ENCODE measurements around the gene MSANTD3.
"Not testable (repeated sequence)": the region's sequence is repeated elsewhere in the genome, so short reads cannot be mapped to it uniquely, and the experiment has no call there.

MSANTD3 gene, protein sequence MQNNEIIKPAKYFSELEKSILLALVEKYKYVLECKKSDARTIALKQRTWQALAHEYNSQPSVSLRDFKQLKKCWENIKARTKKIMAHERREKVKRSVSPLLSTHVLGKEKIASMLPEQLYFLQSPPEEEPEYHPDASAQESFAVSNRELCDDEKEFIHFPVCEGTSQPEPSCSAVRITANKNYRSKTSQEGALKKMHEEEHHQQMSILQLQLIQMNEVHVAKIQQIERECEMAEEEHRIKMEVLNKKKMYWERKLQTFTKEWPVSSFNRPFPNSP

DNA sequence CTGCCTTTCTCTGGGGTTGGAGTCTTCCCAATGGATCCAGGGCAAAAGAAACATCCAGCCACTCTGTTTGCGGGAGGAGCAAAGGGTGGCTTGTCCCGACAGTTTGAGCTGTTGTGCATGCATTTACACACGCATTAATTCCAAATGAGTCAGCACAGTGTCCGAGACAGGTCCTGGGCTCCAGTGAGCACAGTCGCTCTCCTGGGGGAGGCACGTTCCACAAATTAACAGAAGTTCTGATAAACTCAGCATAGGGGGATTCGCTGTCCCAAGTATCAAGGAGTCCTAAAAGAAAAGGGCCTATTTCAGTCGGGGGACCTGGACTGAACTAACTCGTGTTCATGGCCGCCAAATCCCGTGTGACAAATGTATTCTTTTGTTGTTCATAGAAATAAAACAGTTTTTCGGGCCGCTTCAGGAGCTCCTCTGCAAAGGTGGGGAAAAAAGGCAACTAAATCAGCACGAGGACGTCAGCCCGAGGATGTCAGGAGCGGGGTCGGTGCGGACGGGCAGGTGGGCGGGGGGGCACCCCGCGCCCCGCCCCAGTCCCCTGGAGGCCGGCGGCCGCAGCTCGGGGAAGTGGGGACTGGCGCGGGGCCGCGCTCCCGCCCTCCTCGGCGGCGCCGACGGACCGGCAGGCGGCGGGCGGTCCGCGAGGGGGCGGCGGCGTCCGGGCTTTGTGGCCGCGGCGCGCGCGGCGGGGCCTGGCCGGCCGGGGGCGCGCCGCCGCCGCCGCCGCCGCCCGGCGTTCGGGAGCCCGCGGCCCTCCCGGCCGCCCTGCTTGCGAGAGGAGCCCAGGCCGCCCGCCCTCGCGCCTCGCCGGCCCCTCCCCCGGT lies at the start of gene MSANTD3:
MSANTD3 (plus strand) TSS at position 614 of the 836 bp plus-strand sequence. CDS start 14,796 bp downstream, outside the sequence.
- no peak for FAIRE-seq

DNA sequence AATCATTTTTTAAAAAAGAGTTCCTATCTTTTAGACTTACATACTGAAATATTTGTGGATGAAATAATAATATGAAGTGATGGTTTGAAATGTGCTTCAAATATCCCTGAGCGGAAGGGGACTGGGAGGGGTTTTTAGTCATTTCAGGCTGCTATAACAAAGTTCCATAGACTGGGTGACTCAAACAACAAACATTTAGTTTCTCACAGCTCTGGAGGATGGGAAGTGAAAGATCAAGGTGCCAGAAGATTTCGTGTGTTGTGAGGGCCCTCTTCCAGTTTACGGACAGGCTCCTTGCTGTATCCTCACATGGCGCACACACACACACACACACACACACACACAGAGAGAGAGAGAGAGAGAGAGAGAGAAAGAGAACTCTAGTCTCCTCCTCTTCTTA lies 47.1 kb upstream of the MSANTD3 start:
- FAIRE-seq, result no peak

DNA sequence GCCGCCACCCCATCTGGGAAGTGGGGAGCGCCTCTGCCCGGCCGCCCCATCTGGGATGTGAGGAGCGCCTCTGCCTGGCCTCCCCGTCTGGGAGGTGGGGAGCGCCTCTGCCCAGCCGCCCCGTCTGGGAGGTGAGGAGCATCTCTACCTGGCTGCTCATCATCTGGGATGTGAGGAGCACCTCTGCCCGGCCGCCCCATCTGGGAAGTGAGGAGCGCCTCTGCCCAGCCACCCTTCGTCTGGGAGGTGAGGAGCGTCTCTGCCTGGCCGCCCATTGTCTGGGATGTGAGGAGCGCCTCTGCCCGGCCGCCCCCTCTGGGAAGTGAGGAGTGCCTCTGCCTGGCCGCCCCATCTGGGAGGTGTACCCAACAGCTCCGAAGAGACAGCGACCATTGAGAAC lies 34.0 kb upstream of the MSANTD3 start:
- not testable (repeated sequence) for FAIRE-seq

DNA sequence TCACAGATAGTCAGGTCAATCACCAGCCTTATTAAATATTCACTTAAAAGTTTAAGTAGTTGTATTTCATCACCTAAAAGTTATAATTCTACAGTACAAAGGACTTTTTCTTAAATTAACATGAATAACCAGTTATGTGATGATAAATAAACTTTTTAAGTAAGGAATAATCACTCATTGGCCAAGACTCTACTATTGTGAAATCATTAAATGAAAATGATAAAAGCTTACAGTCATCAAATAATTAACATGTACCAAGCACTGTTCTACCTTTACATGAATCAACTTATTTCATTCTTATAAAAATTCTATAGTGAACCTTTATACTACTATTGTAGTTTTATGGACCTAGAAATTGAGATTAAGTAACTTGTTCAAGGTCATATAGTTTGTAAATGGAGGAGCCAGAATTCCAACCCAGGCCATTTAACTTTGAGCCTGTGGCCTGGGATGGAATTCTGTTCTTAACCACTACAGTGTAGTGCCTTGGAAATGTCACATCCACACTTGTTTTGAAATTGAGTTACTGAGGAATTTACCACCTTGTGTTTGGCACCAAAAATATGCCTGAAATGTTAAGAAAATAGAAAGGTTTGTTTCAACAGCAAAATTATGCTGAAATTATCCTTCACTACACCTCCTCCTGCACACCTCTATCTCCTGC lies 32.8 kb upstream of the MSANTD3 start:
- FAIRE-seq, result no peak

DNA sequence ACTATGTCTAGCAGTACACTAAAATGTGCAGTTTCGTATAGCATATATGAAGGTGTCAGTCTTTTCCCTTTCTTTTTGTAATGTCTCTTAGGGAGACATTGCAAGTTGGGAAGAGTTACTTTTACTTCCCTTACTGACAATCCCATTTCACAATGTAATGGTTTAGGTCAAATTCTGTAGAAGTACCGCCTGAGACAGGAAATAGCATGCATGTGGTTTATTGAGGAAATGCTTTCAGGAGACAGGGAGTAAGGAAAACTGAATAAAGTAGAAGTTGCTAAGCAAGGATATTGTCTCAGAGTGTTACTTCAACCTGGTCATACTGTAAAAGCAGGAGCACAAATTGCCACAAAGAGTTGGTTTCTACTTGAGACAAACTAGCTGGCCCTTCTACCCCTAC lies 32.1 kb upstream of the MSANTD3 start:
- FAIRE-seq, result no peak

DNA sequence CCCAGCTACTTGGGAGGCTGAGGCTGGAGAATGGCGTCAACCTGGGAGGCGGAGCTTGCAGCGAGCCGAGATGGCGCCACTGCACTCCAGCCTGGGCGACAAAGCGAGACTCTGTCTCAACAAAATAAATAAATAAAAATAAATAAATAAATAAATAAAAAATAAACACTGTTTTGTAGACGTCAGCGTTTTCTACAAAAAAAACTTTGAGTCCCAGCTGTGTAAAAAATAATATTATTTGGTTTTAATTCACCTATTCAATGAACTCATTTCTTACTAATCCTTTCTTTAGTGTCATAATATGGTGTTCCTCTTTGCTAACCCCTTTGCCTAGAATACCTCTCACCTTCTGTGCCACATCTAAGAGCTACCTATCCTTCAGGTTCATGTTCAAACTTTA lies 30.2 kb upstream of the MSANTD3 start:
- FAIRE-seq, result no peak

DNA sequence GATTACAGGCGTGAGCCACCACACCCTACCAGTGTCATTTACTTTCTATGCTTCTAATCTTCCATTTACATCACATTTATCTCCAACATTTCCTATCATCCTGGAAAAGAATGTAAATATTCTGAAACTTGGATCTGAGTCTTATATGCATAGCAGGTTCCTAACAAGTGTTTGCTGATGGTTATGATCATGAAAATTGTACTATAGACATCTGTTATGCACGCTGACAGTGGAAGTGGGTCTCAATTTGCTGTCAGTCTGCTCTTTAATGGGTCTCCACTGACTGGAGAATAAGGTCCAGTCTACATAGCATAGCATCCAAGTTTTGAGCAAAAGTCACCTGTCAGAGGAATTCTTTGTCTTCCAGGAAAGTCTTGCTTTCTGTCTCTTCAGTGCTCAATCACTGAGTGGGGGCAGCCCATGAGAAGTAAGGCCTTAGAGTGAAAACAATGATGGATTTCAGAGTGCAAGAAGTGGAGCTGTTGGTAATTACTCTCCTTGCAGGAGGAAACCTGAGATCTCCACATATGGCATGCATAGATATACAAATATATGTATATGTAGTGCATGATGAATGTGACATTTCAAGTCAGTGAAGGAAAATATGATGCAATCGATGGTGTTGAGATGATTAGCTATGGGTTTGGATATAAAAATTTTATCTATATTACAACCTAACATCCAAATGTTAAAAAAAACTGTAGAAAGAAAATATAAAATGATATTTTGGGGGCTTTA lies 29.2 kb upstream of the MSANTD3 start:
- no peak for FAIRE-seq

DNA sequence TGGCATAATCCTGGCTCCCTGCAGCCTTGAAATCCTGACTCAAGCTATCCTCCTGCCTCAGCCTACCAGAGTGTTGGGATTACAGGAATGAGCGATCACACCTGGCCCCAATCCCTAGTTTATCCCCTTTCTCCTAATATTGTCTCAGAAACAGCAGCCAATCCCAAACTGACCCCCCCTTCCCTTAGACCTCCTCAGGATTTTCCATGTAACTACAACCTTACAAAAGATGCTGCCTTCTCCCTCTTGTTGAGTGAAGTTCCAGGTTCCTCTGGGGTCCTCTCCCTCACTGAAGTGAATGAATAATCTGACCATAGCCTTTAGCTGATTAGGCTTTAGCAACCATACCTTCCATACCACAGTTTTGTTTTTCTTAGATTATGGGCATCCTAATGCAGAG lies 25.9 kb upstream of the MSANTD3 start:
- FAIRE-seq, result no peak

DNA sequence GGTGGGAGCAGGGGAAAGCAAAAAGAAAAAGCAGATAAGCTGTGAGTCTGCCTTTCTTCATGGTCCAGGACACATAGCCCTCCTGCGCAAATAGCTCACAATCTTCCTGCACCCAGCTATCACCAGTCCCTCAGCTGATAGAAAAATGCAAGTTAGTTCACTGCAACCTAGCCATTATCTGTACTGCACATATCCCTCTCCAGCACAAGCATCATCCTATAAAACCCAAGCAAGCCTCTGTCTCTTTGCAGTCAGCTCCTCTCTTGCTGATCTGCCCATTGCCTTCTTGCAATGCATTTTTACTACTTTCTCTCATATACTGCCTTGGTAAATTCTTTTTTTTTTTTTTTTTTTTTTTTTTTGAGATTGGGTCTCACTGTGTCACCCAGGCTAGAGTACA lies 20.0 kb upstream of the MSANTD3 start:
- FAIRE-seq, result no peak

DNA sequence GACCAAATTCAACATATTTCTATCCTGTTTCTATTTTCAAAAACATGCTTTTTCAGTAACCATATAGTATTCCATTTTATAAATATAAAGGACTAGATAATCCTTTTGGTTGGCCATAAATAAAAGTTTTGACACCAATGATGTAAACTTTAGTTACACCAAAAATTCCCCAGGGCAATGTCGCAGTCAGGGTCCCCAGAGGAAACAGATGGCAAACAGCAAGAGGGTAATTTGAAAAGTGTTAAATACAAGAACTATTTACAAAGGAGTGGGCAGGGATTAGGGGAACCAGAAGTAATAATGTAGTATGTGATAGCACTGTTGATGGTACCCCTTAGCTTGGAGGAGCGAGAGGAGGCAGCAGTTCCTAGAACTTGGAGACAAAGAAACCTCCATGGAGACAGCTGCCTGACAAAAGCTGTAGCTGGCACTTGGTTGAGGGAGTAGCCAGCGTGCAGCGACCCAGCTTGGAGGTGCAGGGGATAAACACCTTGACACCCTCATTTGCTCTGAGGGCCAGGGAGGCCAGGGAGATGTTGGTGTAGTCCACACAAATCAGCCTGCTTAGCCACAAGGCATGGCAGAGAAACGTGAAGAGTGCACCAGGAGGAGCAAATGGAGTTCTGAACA lies 18.3 kb upstream of the MSANTD3 start:
- no peak for FAIRE-seq

DNA sequence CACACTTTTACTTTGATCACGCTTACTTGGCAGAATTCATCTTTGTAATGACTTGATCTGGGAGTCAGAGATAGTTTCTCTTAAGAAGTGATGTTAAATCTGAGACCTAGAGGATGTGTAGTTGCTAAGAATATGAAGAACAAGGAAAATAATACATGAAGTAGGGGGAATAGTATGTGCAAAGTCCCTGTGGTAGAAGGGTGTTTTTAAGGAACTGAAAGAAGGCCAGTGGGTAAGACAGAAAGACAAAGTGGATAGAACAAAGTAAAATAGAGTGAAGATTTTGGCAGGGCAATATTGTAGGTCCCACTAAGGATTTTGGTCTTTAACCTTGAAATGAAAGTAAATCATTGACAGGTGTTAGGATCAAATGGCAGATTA lies 17.8 kb upstream of the MSANTD3 start:
- no peak for FAIRE-seq

DNA sequence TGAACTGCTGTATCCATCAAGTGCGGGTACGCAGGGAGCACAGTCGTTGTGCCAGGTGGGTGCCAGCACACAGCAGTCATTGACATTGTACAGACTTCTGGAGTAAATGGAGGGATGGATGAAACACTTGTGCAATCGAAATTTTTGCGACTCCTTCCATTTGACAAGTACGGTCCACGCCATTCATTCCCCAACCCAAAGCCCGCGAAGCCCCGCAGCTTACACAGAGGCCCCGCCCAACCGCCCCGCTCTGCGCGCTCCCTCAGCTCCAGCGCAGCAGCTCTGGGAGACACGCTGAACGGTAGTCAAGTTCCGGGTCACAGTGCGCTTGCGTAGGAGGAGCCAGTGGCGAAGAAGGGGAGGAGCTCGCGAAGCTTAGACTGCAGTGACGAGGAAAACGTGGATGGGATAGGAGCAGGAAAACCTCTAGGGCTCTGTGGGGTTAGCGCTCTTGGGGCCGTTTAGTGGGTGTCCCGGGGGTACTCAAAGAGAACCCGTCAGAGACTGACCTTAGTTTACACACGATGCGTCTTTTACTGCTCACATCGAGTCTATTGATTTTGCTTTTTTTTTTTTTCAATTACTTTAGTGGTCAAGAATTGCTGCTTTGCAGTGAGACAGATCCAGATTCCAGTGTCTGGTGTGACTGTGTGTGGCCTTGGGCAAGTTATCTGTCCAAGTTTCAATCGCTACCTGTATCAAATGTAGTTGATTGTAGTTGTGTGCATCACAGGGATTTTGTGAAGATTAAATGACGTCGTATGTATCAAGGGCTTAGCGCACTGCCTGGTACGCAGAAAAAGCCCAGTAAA lies 15.3 kb upstream of the MSANTD3 start:
- peak; percentile 54 for FAIRE-seq

DNA sequence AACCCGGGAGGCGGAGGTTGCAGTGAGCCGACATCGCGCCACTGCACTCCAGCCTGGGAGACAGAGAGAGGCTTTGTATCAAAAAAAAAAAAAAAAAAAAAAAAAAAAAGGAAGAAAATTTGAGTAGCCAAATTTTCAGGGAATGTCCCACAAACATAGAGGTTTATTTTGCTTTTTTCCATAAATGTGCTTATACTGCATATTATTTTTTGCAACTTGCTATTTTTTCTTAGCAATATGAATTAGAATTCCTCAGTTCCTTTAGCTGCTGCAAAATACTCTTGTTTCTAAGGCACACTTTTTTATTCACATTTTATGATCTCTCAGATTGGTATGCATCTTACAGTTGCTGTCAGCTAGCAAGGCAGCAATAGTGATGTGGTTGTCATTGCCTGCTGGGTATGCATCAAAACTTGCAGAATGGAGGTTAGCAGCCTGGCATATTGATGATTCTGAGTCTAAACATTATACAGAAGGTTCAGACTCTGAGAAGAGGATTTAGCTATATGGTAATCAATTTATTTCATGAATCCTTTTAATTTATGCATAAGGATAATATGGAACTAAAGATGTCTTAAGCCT lies 13.0 kb upstream of the MSANTD3 start:
- no peak for FAIRE-seq

DNA sequence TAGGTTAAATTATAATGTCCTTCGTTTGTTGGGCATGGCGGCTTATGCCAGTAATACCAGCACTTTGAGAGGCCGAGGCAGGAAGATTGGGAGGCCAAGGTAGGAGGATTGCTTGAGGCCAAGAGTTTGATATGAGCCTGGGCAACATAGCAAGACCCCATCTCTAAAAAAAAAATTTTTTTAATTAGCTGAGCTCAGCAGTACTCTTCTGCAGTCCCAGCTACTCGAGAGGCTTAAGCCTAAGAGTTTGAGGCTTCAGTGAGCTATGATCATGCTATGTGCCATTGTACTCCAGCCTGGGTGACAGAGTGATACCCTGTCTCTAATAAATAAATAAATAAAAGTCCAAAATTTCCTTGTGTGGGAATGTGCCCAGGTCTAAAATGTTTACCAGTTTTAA lies 9.1 kb upstream of the MSANTD3 start:
- no peak for FAIRE-seq

DNA sequence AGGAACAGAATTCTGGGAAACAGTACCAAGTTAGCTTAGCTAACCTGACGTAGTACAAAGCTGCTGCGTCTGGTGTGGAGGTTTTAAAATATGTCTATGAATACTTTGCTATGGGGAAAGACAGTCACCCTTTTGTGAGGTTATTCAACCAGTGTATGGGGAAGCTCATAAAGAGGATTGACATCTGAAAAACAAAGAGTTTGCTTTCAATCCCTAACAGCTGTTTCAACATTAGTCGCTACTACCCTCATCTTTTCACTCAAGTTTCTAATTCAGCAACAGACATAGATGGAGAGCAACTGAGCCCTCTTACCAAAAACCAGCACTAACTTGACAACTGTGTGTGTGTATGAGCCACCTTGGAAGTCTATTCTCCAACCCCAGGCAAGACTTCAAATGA lies 7.8 kb upstream of the MSANTD3 start:
- no peak for FAIRE-seq

DNA sequence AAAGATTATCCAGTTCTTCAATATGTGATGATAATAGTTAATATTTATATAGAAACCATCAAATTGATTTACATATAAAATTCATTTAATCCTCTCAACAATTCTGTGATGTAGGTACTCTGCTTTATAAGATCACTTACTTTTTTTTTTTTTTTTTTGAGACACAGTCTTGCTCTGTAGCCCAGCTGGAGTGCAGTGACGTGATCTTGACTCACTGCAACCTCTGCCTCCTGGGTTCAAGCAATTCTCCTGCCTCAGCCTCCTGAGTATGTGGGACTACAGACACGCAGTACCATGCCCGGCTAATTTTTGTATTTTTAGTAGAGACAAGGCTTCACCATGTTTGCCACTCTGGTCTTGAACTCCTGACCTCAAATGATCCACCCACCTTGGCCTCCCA lies 5.8 kb upstream of the MSANTD3 start:
- not testable (repeated sequence) for FAIRE-seq

DNA sequence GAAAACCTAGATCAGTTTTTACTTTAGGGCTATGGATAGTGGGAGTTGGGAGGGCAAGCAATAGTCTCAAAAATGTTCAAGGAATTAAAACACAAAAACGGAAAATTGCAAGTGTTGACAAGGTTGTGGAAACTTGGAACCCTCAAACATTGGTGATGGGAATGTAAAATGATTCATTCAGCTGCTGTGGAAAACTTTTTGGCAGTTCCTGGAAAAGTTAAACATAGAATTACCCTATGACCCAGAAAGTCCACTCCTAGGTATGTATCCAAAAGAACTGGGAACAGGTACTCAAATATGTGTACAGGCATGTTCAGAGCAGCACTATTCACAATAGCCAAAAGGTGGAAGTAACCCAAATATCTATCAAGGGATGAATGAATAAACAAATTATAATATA lies 1.2 kb upstream of the MSANTD3 start:
- FAIRE-seq, result no peak

DNA sequence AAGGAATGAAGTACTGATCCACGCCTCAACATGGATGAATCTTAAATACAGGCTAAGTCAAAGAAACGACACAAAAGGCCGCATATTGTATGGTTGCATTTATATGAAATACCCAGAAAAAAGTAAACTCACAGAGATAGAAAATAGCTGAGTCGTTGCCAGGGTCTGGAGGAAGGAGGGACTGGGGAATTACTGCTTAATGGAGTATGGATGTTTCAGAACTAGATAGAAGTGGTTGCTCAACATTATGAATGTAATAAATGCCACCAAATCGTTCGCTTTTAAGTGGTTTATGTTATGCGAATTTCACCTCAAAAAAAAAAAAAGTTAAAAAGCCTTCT lies 784 bp upstream of the MSANTD3 start:
- FAIRE-seq, result no peak

DNA sequence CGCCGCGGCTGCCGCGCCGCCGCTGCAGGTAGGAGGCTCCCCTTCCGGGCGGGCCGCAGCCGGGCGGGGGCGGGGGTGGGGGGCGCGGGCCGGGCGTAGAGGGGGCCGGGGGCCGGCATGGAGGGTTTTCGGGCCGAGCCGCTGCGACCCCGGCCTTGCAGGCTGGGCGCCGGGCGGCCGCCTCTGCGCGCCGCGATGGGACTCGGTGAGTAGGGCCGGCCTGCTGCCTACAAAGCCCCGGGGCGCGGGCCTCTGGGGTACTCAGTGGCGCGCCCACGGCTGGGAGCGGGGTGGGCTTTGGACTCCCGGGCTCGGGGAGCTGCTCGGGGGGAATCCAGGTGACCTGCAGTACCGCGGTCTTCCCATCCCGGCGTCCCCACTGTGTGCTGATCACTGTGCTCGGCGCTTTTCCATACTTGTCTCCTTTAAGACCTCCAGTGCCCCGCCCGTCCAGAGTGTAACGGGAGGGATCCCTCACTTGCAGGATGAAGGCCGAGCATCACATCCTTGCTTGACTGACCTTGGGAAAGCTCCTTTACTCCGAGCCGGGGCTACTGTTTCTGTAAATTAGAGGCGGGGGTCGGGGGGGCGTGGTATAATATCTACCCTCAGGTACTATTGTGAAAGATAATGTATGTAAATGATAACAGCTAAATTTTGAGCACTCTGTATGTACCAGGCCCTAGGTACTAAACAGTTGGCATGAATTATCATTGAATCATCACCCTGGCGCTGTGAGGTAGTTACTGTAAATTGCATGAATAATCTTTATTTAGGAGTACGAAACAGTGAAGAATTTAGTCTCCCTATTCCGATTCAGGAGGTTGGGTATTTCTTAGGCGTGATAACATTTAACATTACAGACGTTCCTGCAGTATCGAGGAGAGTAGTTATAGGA lies 672 bp downstream of the MSANTD3 start:
- no peak for FAIRE-seq

Data from endometrium (tissue), 2 donors.